Fibroblast of pulmonary artery (primary cell): ENCODE results near the gene SIAE.

Experiments used
- DNase-seq: peaks from one replicate; pipeline ENCODE4 v3.0.0-alpha.2; 2010; ENCODE audit warnings: low read depth
- H3K4me3 ChIP-seq: replicated peaks from 2 replicates; pipeline ENCODE4 v1.5.1; 2011; ENCODE audit warnings: low read depth, mild to moderate bottlenecking, control low read depth, low read length, moderate library complexity
- TF ChIP-seq, protein P1 (sequence below): IDR thresholded peaks from 2 replicates; pipeline ENCODE4 v1.5.1; 2011; ENCODE audit warnings: mild to moderate bottlenecking, control low read depth, low read length, inconsistent platforms; ENCODE audit errors: missing control alignments

Gene SIAE

DNA sequence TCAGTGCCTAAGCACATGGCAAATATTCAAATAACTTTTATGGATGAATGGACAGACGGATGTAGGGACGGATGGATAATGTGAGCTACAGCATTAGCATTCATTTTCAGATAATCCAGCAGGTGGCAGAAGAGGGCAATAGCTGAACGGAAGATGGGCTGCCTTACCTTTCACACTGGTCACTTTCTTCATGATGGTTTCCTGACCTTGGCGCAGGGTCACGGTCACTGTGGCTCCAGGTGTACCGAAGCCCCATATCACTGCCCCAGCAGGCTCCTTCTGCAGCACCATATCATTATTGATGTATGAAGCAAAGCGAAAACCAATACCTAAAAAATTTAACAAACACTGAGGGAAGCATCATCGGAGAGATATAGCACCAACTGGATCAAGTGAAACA, 4.3 kb downstream of the SIAE start:
- no peak overlapping the region for H3K4me3 ChIP-seq
- DNase-seq: peak; percentile 73
- TF ChIP-seq, protein P1, sequence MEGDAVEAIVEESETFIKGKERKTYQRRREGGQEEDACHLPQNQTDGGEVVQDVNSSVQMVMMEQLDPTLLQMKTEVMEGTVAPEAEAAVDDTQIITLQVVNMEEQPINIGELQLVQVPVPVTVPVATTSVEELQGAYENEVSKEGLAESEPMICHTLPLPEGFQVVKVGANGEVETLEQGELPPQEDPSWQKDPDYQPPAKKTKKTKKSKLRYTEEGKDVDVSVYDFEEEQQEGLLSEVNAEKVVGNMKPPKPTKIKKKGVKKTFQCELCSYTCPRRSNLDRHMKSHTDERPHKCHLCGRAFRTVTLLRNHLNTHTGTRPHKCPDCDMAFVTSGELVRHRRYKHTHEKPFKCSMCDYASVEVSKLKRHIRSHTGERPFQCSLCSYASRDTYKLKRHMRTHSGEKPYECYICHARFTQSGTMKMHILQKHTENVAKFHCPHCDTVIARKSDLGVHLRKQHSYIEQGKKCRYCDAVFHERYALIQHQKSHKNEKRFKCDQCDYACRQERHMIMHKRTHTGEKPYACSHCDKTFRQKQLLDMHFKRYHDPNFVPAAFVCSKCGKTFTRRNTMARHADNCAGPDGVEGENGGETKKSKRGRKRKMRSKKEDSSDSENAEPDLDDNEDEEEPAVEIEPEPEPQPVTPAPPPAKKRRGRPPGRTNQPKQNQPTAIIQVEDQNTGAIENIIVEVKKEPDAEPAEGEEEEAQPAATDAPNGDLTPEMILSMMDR: peak; percentile 82

DNA sequence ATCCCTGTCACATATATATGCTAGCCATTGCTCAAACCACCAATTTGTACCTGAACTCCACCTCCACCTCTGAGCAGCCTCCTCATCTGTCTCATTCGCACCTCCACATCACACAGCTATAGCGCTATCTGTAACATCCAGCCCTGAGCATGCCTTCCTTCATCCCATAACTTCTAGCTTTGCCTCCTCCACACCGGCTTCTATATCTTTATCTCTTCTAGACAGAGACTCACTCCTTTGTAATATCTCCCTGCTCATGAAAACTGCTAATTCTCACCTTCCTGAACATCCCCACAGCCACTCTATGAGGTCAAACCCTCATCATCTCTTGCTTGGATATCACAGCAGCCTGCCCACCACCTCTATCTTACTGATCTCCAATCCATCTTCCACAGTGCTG, 5.9 kb downstream of the SIAE start:
- TF ChIP-seq, protein P1: no peak
- no peak for DNase-seq
- no peak overlapping the region for H3K4me3 ChIP-seq

DNA sequence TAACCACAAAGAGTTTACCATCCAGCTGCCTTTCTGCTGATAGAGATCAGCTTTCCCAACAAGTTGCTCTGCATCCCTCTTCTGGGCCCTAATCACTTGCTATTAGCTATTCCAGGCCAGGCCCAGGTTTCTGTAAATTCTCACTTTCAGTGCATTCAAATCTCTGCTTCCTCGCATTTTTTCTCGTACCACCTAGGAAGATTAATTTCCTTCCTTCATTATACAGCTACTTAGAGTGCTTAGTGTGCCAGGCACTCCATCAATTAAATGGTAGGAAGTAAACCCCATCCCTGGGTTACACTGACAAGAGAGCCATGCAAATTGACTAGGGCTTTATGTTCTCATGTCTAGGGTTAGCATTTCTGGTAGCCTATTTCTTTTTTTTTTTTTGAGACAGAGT, 9.7 kb downstream of the SIAE start:
- no peak for DNase-seq
- TF ChIP-seq, protein P1: no peak
- H3K4me3 ChIP-seq: no peak overlapping the region

DNA sequence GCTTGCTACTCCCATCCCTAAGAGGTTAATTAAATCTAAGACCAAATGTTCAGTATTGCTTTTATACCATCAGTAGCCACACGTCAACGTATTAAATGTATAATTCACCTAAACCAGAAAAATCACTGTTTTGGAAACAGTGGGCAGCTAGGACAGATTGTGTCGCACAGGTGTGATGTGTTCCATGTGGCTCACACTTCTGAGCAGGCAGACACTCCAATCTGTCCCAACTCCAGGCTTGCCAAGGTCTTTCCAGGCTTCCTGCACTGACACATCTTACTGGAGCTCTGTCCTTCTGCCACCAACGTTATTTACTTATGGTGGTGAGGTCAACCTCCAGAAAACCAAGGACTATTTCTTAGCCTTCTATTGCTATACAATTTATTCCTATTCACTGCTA, 11.4 kb downstream of the SIAE start:
- no peak for DNase-seq
- TF ChIP-seq, protein P1: no peak
- H3K4me3 ChIP-seq: no peak overlapping the region

DNA sequence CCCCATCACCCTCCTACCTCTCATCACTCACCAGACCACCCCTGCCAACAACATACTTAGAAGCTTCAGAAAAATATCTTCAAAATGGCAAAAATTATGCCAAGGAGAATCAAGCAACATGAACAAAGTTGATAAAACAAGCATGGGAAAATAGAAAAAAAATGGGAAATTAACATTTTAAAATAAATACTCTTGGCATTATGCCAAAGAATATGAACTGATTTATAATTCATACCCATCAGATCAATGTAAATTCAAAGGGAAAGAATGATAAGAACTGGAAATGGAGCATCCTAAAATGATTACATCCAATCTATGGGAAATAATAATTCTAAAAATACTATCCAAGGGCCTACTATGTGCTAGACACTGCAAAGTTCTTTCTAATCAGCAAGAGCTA, 12.0 kb downstream of the SIAE start:
- no peak for DNase-seq
- H3K4me3 ChIP-seq: no peak overlapping the region
- TF ChIP-seq, protein P1: no peak

DNA sequence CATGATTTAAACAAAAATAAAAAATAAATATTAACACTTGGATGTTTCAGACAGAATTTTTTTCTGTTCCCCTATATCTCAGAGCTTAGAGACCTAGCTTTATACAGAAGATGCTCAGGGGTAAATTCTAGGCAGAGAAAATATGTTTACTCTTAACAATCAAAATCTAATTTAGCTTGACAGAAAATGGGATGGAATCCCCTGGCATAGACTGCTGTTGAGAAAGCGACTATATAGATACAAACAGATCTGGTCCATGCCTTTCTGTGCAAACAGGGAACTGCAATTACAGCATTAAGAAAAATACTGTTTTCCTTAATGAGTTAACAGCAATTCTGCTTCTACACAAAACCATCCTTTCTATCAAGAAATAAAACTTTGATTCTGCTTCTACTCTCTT, 14.6 kb downstream of the SIAE start:
- no peak overlapping the region for H3K4me3 ChIP-seq

DNA sequence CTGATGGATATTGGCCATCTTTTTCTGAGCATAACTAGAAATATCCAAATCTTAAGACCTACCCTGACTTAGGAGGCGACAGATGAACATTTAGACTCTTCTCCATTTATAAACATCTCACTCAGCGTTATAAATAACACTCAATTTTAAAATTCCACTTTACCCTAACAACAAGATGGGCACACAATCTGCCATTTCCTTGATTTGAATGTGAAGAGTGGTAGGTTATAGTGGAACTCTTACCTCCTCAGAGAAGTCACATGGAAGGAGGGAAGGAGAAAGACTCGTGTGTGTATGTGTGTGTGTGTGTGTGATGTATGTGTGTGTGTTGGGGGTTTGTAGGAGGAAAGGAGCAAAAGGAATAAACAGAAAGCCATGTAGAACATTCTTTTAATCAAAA, 15.0 kb downstream of the SIAE start:
- DNase-seq: no peak
- H3K4me3 ChIP-seq: no peak overlapping the region
- TF ChIP-seq, protein P1: no peak

More for the DNA sequence above, 14.6 kb downstream of the SIAE start:
- TF ChIP-seq, protein P1: no peak
- DNase-seq: no peak
